A549 (cell line): ENCODE data around the gene RBM17. TPM values are rescaled to one million over a fixed set of nuclear protein-coding genes. Genes with fewer than 3 reads are reported as not detected.

Experiments used
- ATAC-seq, 2 experiments: fragments of 200-7000 bp in 1 of 2; fragments of >200 bp in 1 of 2; cut with Nextera tagmentation in 1 of 2; cut with Tn5 transposase in 1 of 2; 3 replicates each; pipeline versions ENCODE4 v1.8.0 to v1.9.1; 2018 to 2020; ENCODE audit warnings: mild to moderate bottlenecking in 1 of 2, moderate library complexity in 1 of 2
- CTCF ChIA-PET: fragments of 300-600 bp; sonication (Branson Sonifier 250); formaldehyde crosslinking; extraction: SDS; loops from one replicate; lab custom pipeline; 2021; ENCODE audit warnings: antibody characterized with exemption, inconsistent platforms; lab: Yijun Ruan, JAX
- POLR2A ChIA-PET: fragments of 350-600 bp; formaldehyde crosslinking; extraction: SDS; loops from one replicate; lab custom pipeline; 2021; ENCODE audit warnings: antibody characterized with exemption, inconsistent platforms; lab: Yijun Ruan, JAX
- DNase-seq, 2 experiments: peaks; one replicate each; pipeline versions ENCODE4 v3.0.0 to v3.0.0-alpha.2; 2011 to 2016; ENCODE audit warnings: low read depth in 1 of 2, low spot score in 1 of 2
- FAIRE-seq: peaks from 2 replicates; lab custom pipeline; 2011; peaks lifted over from hg19 to GRCh38; lab: Jason Lieb, UNC
- H3K27ac ChIP-seq, 2 experiments: fragments of >200 bp; sonication (Bioruptor Twin); formaldehyde crosslinking; 3 replicates each; pipeline ENCODE4 v1.5.1; 2016 to 2017
- H3K4me1 ChIP-seq: fragments of >200 bp; sonication (Bioruptor Twin); formaldehyde crosslinking; 3 replicates; pipeline ENCODE4 v1.6.1; 2016
- H3K4me2 ChIP-seq: fragments of >200 bp; sonication (Bioruptor Twin); formaldehyde crosslinking; 3 replicates; pipeline ENCODE4 v1.6.1; 2016
- H3K4me3 ChIP-seq: fragments of >200 bp; sonication (Bioruptor Twin); formaldehyde crosslinking; 3 replicates; pipeline ENCODE4 v1.5.1; 2016
- H3K9me3 ChIP-seq: fragments of >200 bp; sonication (Bioruptor Twin); formaldehyde crosslinking; 3 replicates; pipeline ENCODE4 v1.6.1; 2016
- BCL3 ChIP-seq: fragments of >200 bp; sonication (Bioruptor Twin); formaldehyde crosslinking; IDR thresholded peaks from 3 replicates; pipeline ENCODE4 v1.6.1; 2016
- CTCF ChIP-seq: fragments of >200 bp; sonication (Bioruptor Twin); formaldehyde crosslinking; IDR thresholded peaks from 3 replicates; pipeline ENCODE4 v1.5.1; 2016
- ELK1 ChIP-seq: fragments of 150-350 bp; IDR thresholded peaks from 2 replicates; pipeline ENCODE4 v1.6.1; 2014; ENCODE audit warnings: low read depth, mild to moderate bottlenecking, low read length
- ESRRA ChIP-seq: fragments of 150-350 bp; IDR thresholded peaks from 2 replicates; pipeline ENCODE4 v1.6.1; 2014; ENCODE audit warnings: mild to moderate bottlenecking, low read length, borderline replicate concordance
- FOSL2 ChIP-seq, 2 experiments: fragments of 450-650 bp in 1 of 2; fragments of >200 bp in 1 of 2; sonication (Bioruptor Twin) in 1 of 2; formaldehyde crosslinking; IDR thresholded peaks; 2 replicates each; pipeline versions ENCODE4 v1.5.0 to v1.6.1; 2016 to 2020; ENCODE audit warnings: mild to moderate bottlenecking in 1 of 2, moderate library complexity in 1 of 2
- GATA3 ChIP-seq: IDR thresholded peaks from 2 replicates; pipeline ENCODE4 v1.6.1; 2012; ENCODE audit warnings: borderline replicate concordance
- HEYL ChIP-seq: fragments of 250-450 bp; sonication (Bioruptor Pico); IDR thresholded peaks from 2 replicates; pipeline ENCODE4 v1.8.0; 2021; ENCODE audit warnings: mild to moderate bottlenecking, moderate library complexity
- HOXB5 ChIP-seq: fragments of 250-450 bp; sonication (Bioruptor Pico); IDR thresholded peaks from 2 replicates; pipeline ENCODE4 v1.5.0; 2020; ENCODE audit warnings: mild to moderate bottlenecking, moderate library complexity
- JUN ChIP-seq, 2 experiments: fragments of >200 bp; sonication (Bioruptor Twin); formaldehyde crosslinking; IDR thresholded peaks; 2 replicates in 1 of 2; 3 replicates in 1 of 2; pipeline ENCODE4 v1.6.1; 2016 to 2017
- KDM1A ChIP-seq: fragments of 200-600 bp; sonication (generic); IDR thresholded peaks from 2 replicates; pipeline ENCODE4 v1.6.1; 2016; ENCODE audit warnings: low read depth, mild to moderate bottlenecking
- MAX ChIP-seq: IDR thresholded peaks from 2 replicates; pipeline ENCODE4 v1.6.1; 2012
- NR3C1 ChIP-seq: fragments of >200 bp; sonication (Bioruptor Twin); formaldehyde crosslinking; IDR thresholded peaks from 3 replicates; pipeline ENCODE4 v1.6.1; 2017
- PHF8 ChIP-seq: fragments of 200-600 bp; sonication (generic); IDR thresholded peaks from 2 replicates; pipeline ENCODE4 v1.6.1; 2016; ENCODE audit warnings: low read depth, mild to moderate bottlenecking, antibody characterized with exemption, moderate library complexity, borderline replicate concordance
- POLR2A ChIP-seq: IDR thresholded peaks from 2 replicates; pipeline ENCODE4 v1.6.1; 2012; ENCODE audit warnings: mild to moderate bottlenecking, low read length
- TFCP2L1 ChIP-seq: fragments of 250-450 bp; sonication (Bioruptor Pico); IDR thresholded peaks from 2 replicates; pipeline ENCODE4 v1.5.0; 2021; ENCODE audit warnings: mild to moderate bottlenecking
- USF2 ChIP-seq: fragments of 450-650 bp; IDR thresholded peaks from 2 replicates; pipeline ENCODE4 v1.6.1; 2014; ENCODE audit warnings: antibody characterized with exemption
- ZNF302 ChIP-seq: fragments of 250-450 bp; sonication (Bioruptor Pico); IDR thresholded peaks from 2 replicates; pipeline ENCODE4 v1.9.0; 2021; ENCODE audit warnings: inconsistent platforms, mild to moderate bottlenecking, moderate library complexity
- WGBS: methylation state at CpG from one replicate; pipeline ENCODE4 v1.1.6; 2017; ENCODE audit errors: missing lambda C conversion rate; 5-methylcytosine and 5-hydroxymethylcytosine counted together
- polyA plus RNA-seq, 4 experiments: library from polyadenylated mRNA; depleted of rRNA in 3 of 4; stranded (reverse); fragments of >200 nt; fragmentation: RNase III in 1 of 4; extraction: RNeasy Plus Mini Kit Qiagen cat#74134 plus additional on column Dnase treatment in 1 of 4; gene quantifications; 2 replicates in 3 of 4; 3 replicates in 1 of 4; pipeline ENCODE4 v1.2.3, GENCODE V29; 2011 to 2017

RBM17 gene
- polyA plus RNA-seq, 2 of the 4 experiments (the other 2 are of a cell fraction), result 75.2 to 121 TPM

- POLR2A ChIA-PET, result interaction anchor here (0.5 to 1.4 kb wide), 8 partner anchors 10 to 264 kb away, joined by 3 to 7 read pairs (median 4); no protein-coding TSS in a partner anchor
- peak; percentile 89 to 91 for ATAC-seq
Observed at GRCh38 chr10:6144406-6145165, 55.8 kb downstream of the RBM17 start.

GRCh38 chr10:6145166-6145987 lies 56.5 kb downstream of the RBM17 start:
- ChIA-PET POLR2A (interaction anchor here (0.5 to 1.4 kb wide), 3 partner anchors 49 to 264 kb away, joined by 3 to 4 read pairs (median 3); no protein-coding TSS in a partner anchor), CTCF (interaction anchor here (1.1 to 1.8 kb wide), 4 partner anchors 13 to 257 kb away, joined by 3 to 9 read pairs (median 4); partner anchors contain the start of gene PFKFB3)
- Histone ChIP-seq H3K4me3 (peak overlapping the region; percentile 92), H3K27ac (peak overlapping the region; percentile 88 to 92), H3K4me1 (peaks cover 22% of the 10 kb centered on the region), H3K9me3 (no peaks in the 10 kb centered on the region), H3K4me2 (peak overlapping the region; percentile 83)
- FAIRE-seq (no peak), DNase-seq (no peak), ATAC-seq (peak; percentile 16 to 21)
- WGBS, result 39% methylated on average over 31 of the region's 76 CpGs
- TF ChIP-seq USF2 (no peak), JUN (IDR thresholded peaks at IDR 0.05) (no peak), HOXB5 (CRISPR knock-in tag) (no peak), MAX (peak; percentile 91), GATA3 (no peak), TFCP2L1 (CRISPR knock-in tag) (no peak), ESRRA (no peak), BCL3 (0 out of 3 replicates have a peak, but pooled peaks have one; percentile 0), FOSL2 (IDR thresholded peaks at IDR 0.05) (no peak), FOSL2 (CRISPR knock-in tag; IDR thresholded peaks at IDR 0.05) (no peak), ZNF302 (CRISPR knock-in tag) (no peak), KDM1A (no peak)

More at GRCh38 chr10:6144406-6145165, 55.8 kb downstream of the RBM17 start:
- DNase-seq, result peak; percentile 73 to 77
- TF ChIP-seq NR3C1, result no peak
- TF ChIP-seq GATA3, result 0 out of 2 replicates have a peak, but pooled peaks have one; percentile 10
- TF ChIP-seq ELK1, result no peak
- TF ChIP-seq JUN (IDR thresholded peaks at IDR 0.05), result peak in 1 of 2 experiments; percentile 41; a peak in 3 of 5 replicates
- peak; percentile 90 for TF ChIP-seq PHF8
- no peak for TF ChIP-seq USF2
- peak; percentile 69 for TF ChIP-seq BCL3
- no peak for TF ChIP-seq HEYL (CRISPR knock-in tag)
- TF ChIP-seq POLR2A, result peak; percentile 52
- TF ChIP-seq CTCF, result no peak
- TF ChIP-seq, all 56 proteins: peak for 5
- CTCF ChIA-PET, result interaction anchor here (0.7 to 1.8 kb wide), 6 partner anchors 12 to 258 kb away, joined by 3 to 9 read pairs (median 4); partner anchors contain the start of gene PFKFB3
- peak overlapping the region; percentile 92 for H3K4me3 ChIP-seq
- H3K9me3 ChIP-seq, result no peaks in the 10 kb centered on the region
- H3K27ac ChIP-seq, result peak overlapping the region; percentile 88 to 92
- FAIRE-seq, result no peak
- WGBS, result 2% methylated on average over 11 of the region's 81 CpGs
- peaks cover 22% of the 10 kb centered on the region for H3K4me1 ChIP-seq
- H3K4me2 ChIP-seq, result peak overlapping the region; percentile 83
